GM12891 (cell line): Measurements from ENCODE around the gene DAPL1. TPM values are rescaled to one million over a fixed set of nuclear protein-coding genes. Genes with fewer than 3 reads are reported as not detected.
A peak's percentile ranks its signal among the peaks of the same experiment; 100 is the strongest.

Experiments used
- DNase-seq: peaks from one replicate; pipeline ENCODE4 v3.0.0; 2011; ENCODE audit warnings: low spot score; ENCODE audit not compliant: insufficient read length
- FAIRE-seq: peaks from 2 replicates; lab custom pipeline; 2011; peaks lifted over from hg19 to GRCh38; lab: Jason Lieb, UNC
- PAX5 ChIP-seq: IDR thresholded peaks from 2 replicates; pipeline ENCODE4 v1.6.1; 2011; ENCODE audit warnings: low read length, moderate library complexity, mild to moderate bottlenecking; ENCODE audit not compliant: insufficient read depth, severe bottlenecking
- POLR2A ChIP-seq: IDR thresholded peaks from 2 replicates; pipeline ENCODE4 v1.6.1; 2011; ENCODE audit warnings: low read depth, low read length, control low read depth
- POLR2AphosphoS5 ChIP-seq: IDR thresholded peaks from 2 replicates; pipeline ENCODE4 v1.6.1; 2011; ENCODE audit warnings: low read depth, low read length, control low read depth
- POU2F2 ChIP-seq: IDR thresholded peaks from 2 replicates; pipeline ENCODE4 v1.6.1; 2011; ENCODE audit warnings: low read depth, mild to moderate bottlenecking, control low read depth, low read length, moderate library complexity
- SPI1 ChIP-seq: IDR thresholded peaks from 2 replicates; pipeline ENCODE4 v1.6.1; 2011; ENCODE audit warnings: low read depth, low read length, control low read depth
- TAF1 ChIP-seq: IDR thresholded peaks from 2 replicates; pipeline ENCODE4 v1.6.1; 2011; ENCODE audit warnings: low read depth, low read length, control low read depth
- polyA plus RNA-seq: library from polyadenylated mRNA; unstranded; fragments of >200 nt; gene quantifications from one replicate; pipeline ENCODE4 v1.2.1, GENCODE V29; 2012; ENCODE audit warnings: low read depth, missing spikeins, inconsistent platforms; ENCODE audit not compliant: missing spikeins

The DAPL1 gene
- not detected for polyA plus RNA-seq

- DNase-seq (no peak), FAIRE-seq (no peak)
- TF ChIP-seq POLR2AphosphoS5: no peak
- no peak for TF ChIP-seq SPI1
- TF ChIP-seq POU2F2: no peak
- no peak for TF ChIP-seq TAF1
- no peak for TF ChIP-seq PAX5
- no peak for TF ChIP-seq POLR2A
Observed at GRCh38 chr2:158795195-158795924, at the start of gene DAPL1. Gene DAPL1 (plus strand): TSS chr2:158795317. CDS start chr2:158795373, 56 bp downstream.

- FAIRE-seq: no peak
- DNase-seq: no peak
- no peak for TF ChIP-seq PAX5
- no peak for TF ChIP-seq POU2F2
- no peak for TF ChIP-seq TAF1
- TF ChIP-seq POLR2AphosphoS5: no peak
- no peak for TF ChIP-seq POLR2A
- TF ChIP-seq SPI1: no peak
Observed at GRCh38 chr2:158745866-158746382, 49.2 kb upstream of the DAPL1 start.

GRCh38 chr2:158746488-158746887, 48.6 kb upstream of the DAPL1 start:
- FAIRE-seq (no peak), DNase-seq (no peak)
- TF ChIP-seq PAX5: no peak
- no peak for TF ChIP-seq SPI1
- no peak for TF ChIP-seq POLR2AphosphoS5
- TF ChIP-seq POLR2A: no peak
- TF ChIP-seq POU2F2: no peak
- TF ChIP-seq TAF1: no peak

- DNase-seq: no peak
- TF ChIP-seq SPI1: no peak
- FAIRE-seq: no peak
Observed at GRCh38 chr2:158747281-158747680, 47.8 kb upstream of the DAPL1 start.

- DNase-seq (no peak), FAIRE-seq (no peak)
- TF ChIP-seq SPI1 (no peak), POU2F2 (no peak), POLR2AphosphoS5 (no peak), POLR2A (no peak), TAF1 (no peak), PAX5 (no peak)
Observed at GRCh38 chr2:158748926-158749590, 46.1 kb upstream of the DAPL1 start.

- DNase-seq (no peak), FAIRE-seq (no peak)
- TF ChIP-seq POLR2A: no peak
- TF ChIP-seq POU2F2: no peak
- TF ChIP-seq PAX5: no peak
- no peak for TF ChIP-seq SPI1
- no peak for TF ChIP-seq POLR2AphosphoS5
- no peak for TF ChIP-seq TAF1
Observed at GRCh38 chr2:158750458-158751125, 44.5 kb upstream of the DAPL1 start.

GRCh38 chr2:158753641-158754611, 41.2 kb upstream of the DAPL1 start:
- DNase-seq (peak; percentile 20), FAIRE-seq (peak; percentile 33)
- TF ChIP-seq TAF1 (no peak), SPI1 (no peak), POLR2A (no peak), PAX5 (no peak), POLR2AphosphoS5 (no peak), POU2F2 (no peak)

- DNase-seq (no peak), FAIRE-seq (no peak)
- TF ChIP-seq POLR2A: no peak
- no peak for TF ChIP-seq PAX5
- no peak for TF ChIP-seq SPI1
- no peak for TF ChIP-seq TAF1
- TF ChIP-seq POU2F2: no peak
- TF ChIP-seq POLR2AphosphoS5: no peak
Observed at GRCh38 chr2:158755310-158756087, 39.6 kb upstream of the DAPL1 start.
